ENCODE data around the gene VIPR2. TPM values are rescaled to one million over a fixed set of nuclear protein-coding genes. Genes with fewer than 3 reads are reported as not detected.

VIPR2 gene
- total RNA-seq, 4 donors from 2014 or later, result 0.53 to 2.5 (median 1.8) TPM

GRCh38 chr7:158997471-158997870 lies 147.2 kb downstream of the VIPR2 start:
- H3K4me3 ChIP-seq, result no peak overlapping the region
- H3K9me3 ChIP-seq, result no peaks in the 10 kb centered on the region
- no peaks in the 10 kb centered on the region for H3K27me3 ChIP-seq
- no peaks in the 10 kb centered on the region for H3K36me3 ChIP-seq
- TF ChIP-seq POLR2A (IDR thresholded peaks at IDR 0.05) (no peak), CTCF (IDR thresholded peaks at IDR 0.05) (no peak)
- H3K27ac ChIP-seq, result no peak overlapping the region
- no peak for DNase-seq
- H3K4me1 ChIP-seq, result no peaks in the 10 kb centered on the region

DNA sequence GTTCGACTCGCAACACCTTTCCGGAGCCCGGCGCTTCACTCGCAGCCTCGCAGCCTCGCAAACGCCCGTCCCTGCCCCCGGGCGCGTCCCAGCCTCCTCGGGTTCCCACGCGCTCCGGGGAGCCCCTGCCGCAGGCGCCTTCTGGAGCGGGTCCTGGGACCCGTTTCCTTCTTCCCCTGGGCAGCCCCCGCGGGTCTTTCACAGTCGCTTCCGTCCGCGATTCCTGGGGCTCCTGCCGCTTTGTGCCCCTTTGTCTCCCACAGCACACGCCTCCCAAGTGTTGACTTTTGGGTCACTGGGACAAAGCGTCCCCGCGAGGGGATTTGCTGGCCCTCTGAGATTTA lies 147.6 kb downstream of the VIPR2 start:
- Histone ChIP-seq H3K36me3 (no peaks in the 10 kb centered on the region), H3K9me3 (no peaks in the 10 kb centered on the region), H3K27ac (no peak overlapping the region), H3K27me3 (no peaks in the 10 kb centered on the region), H3K4me3 (no peak overlapping the region), H3K4me1 (no peaks in the 10 kb centered on the region)
- DNase-seq, result peak in 1 of 3 donors; percentile 37
- TF ChIP-seq CTCF (IDR thresholded peaks at IDR 0.05) (no peak), POLR2A (IDR thresholded peaks at IDR 0.05) (no peak)

DNA sequence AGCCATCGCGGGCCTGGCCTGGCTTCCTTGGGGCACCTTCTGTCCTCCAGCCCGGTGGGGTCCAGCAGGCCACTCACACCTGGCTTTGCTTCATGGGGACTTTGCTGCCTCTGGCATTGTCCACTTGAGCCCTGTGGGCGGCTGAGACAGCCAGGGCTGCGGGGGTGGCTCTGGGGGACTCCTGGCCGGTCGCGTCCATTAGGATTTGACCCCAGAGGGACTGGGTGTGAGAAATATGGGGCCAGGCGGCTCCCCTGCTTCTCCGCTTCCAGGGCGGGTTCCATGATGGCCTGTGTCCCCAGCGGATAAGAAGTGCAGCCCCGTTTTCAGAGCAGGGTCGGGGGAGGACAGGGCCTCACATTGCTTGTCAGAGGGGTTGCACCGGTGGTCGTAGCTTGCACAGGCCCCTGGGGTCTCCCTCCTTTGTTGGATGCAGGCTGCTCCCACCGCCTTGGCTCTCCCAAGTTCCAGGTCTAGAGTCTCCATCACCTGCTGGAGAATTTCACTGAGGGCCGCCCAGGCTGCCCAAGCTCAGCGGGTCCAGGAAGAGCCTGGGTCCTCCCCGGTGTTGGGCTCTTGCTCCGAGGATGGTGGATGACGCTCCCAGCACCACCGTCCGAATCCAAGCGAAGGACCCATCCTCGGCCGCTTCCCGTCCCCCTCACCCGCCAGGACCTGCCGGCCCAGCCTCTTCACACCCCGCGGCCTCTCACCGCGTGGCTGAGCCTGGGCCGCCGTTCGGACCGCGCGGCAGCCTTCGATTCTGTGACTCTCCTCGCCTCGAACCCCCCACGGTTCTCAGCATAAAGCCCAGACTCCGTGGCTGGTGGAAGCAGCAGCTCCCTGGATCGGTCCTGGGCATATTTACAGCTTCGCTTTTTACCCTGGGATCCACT lies 148.2 kb downstream of the VIPR2 start:
- no peak overlapping the region for H3K4me3 ChIP-seq
- DNase-seq, result peak in 1 of 3 donors; percentile 36
- TF ChIP-seq POLR2A (IDR thresholded peaks at IDR 0.05) (no peak), CTCF (IDR thresholded peaks at IDR 0.05) (no peak)
- no peaks in the 10 kb centered on the region for H3K36me3 ChIP-seq
- H3K9me3 ChIP-seq, result no peaks in the 10 kb centered on the region
- no peaks in the 10 kb centered on the region for H3K4me1 ChIP-seq
- no peaks in the 10 kb centered on the region for H3K27me3 ChIP-seq
- no peak overlapping the region for H3K27ac ChIP-seq

DNA sequence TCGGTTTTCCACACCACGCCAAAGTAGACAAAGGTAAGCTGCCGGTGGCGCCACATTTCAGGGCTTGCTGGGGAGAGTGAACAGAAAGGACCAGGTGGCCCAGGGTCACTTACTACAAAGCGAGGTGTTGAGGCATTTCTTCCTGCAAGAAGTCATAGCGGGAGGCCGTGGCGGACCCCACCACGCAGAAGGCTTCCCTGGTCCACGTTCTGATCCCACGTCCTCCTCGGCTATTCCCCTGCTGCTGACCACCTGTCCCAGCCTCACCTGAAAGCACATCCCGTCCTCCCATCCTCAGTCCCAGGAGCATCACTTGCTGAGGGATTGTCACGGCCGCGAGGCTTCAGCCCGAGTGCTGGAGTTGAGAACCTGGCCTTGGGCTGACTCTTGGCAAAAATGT lies 149.2 kb downstream of the VIPR2 start:
- H3K27ac ChIP-seq, result no peak overlapping the region
- no peaks in the 10 kb centered on the region for H3K27me3 ChIP-seq

GRCh38 chr7:158994687-158995086 lies 150.0 kb downstream of the VIPR2 start:
- TF ChIP-seq POLR2A (IDR thresholded peaks at IDR 0.05) (no peak), CTCF (IDR thresholded peaks at IDR 0.05) (no peak)
- H3K9me3 ChIP-seq, result no peaks in the 10 kb centered on the region
- H3K27ac ChIP-seq, result no peak overlapping the region
- H3K36me3 ChIP-seq, result no peaks in the 10 kb centered on the region
- H3K4me1 ChIP-seq, result no peaks in the 10 kb centered on the region
- no peaks in the 10 kb centered on the region for H3K27me3 ChIP-seq
- DNase-seq, result no peak
- no peak overlapping the region for H3K4me3 ChIP-seq

More for the DNA sequence above, 149.2 kb downstream of the VIPR2 start:
- no peak for TF ChIP-seq CTCF (IDR thresholded peaks at IDR 0.05)
- TF ChIP-seq POLR2A (IDR thresholded peaks at IDR 0.05), result no peak
- no peak overlapping the region for H3K4me3 ChIP-seq
- H3K9me3 ChIP-seq, result no peaks in the 10 kb centered on the region
- no peak for DNase-seq
- no peaks in the 10 kb centered on the region for H3K36me3 ChIP-seq
- H3K4me1 ChIP-seq, result no peaks in the 10 kb centered on the region
